Measurements from ENCODE around the gene IFNGR2.

IFNGR2 gene

GRCh38 chr21:33430858-33431257, 27.6 kb downstream of the IFNGR2 start:
- TF ChIP-seq CTCF (IDR thresholded peaks at IDR 0.05; ENCODE audit: low read depth, low read length): no peak

GRCh38 chr21:33432496-33432895, 29.3 kb downstream of the IFNGR2 start:
- no peak overlapping the region for H3K4me3 ChIP-seq (ENCODE audit: low read depth, low read length)
- TF ChIP-seq CTCF (IDR thresholded peaks at IDR 0.05; ENCODE audit: low read depth, low read length): no peak

More at GRCh38 chr21:33430858-33431257, 27.6 kb downstream of the IFNGR2 start:
- no peak overlapping the region for H3K4me3 ChIP-seq (ENCODE audit: low read depth, low read length)

GRCh38 chr21:33433001-33433400, 29.8 kb downstream of the IFNGR2 start:
- no peak overlapping the region for H3K4me3 ChIP-seq (ENCODE audit: low read depth, low read length)
- TF ChIP-seq CTCF (IDR thresholded peaks at IDR 0.05; ENCODE audit: low read depth, low read length): no peak

- no peak overlapping the region for H3K4me3 ChIP-seq (ENCODE audit: low read depth, low read length)
- no peak for TF ChIP-seq CTCF (IDR thresholded peaks at IDR 0.05; ENCODE audit: low read depth, low read length)
Measured at GRCh38 chr21:33433425-33434114, 30.4 kb downstream of the IFNGR2 start.

- no peak for TF ChIP-seq CTCF (IDR thresholded peaks at IDR 0.05; ENCODE audit: low read depth, low read length)
- H3K4me3 ChIP-seq (ENCODE audit: low read depth, low read length): no peak overlapping the region
Measured at GRCh38 chr21:33434770-33435360, 31.7 kb downstream of the IFNGR2 start.

GRCh38 chr21:33437140-33437539, 33.9 kb downstream of the IFNGR2 start:
- no peak overlapping the region for H3K4me3 ChIP-seq (ENCODE audit: low read depth, low read length)
- no peak for TF ChIP-seq CTCF (IDR thresholded peaks at IDR 0.05; ENCODE audit: low read depth, low read length)

Data from WI38 (cell line).